NCI-H524 (cell line): ENCODE measurements around the gene ABCB7.
"Not testable (repeated sequence)": the region's sequence is repeated elsewhere in the genome, so short reads cannot be mapped to it uniquely, and the experiment has no call there.

Source experiments
- DNase-seq, 2 experiments: peaks; one replicate each; lab custom pipeline; 2025; lab: John Stamatoyannopoulos, UW

Gene ABCB7

DNA sequence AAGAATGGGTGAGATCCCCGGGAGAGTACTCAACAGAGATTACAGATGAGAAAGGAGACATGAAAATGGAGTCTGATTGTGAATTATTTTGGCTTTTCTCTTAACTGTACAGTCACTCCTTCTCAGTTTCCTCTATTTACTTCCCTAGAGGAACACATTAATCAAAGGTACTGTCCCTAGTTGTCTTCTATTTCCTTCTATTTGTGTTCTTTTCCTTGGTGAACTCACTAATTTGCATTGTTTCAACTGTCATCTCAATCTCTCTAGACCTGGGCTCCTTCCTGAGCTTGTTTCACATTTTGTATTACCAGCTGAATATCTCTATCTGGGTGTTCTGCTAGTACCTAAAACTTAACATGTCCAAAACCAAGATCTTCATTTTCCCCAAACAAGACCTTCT lies 59.8 kb downstream of the ABCB7 start:
- no peak for DNase-seq

DNA sequence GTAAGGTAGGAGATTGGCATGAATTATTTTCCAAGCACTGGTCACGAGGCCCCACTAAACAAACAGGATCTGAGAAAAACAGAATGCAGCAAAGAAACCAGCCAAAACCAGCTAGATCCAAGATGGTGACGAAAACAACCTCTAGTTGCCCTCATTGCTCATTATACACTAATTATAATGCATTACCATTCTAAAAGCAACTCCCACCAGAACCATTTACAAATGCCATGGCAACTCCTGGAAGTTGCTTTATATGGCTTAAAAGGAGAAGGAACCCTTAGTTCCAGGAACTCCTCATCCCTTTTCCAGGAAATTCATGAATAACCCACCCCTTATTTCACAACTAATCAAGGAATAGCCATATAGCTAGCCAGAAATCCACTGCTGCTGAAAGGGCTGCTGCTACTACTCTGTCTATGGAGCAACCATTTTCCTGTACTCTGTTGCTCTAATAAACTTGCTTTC lies 69.3 kb downstream of the ABCB7 start:
- no peak for DNase-seq

DNA sequence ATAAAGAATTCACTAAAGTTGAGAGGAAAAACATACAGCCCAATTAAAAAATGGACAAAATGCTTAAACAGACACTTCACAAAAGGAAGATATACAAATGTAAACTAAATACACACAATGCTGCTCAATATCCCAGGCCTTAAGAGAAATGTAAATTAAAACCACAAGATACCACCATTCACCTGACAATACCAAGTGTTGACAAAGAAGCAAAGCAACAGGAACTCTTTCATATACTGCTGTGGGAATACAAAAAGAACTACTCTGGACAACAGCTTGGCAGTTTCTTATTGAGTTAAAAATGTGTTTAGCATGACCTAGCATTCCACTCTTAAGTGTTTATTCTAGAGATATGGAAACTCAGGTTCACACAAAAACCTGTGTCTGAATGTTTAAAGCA lies 71.3 kb downstream of the ABCB7 start:
- no peak for DNase-seq

DNA sequence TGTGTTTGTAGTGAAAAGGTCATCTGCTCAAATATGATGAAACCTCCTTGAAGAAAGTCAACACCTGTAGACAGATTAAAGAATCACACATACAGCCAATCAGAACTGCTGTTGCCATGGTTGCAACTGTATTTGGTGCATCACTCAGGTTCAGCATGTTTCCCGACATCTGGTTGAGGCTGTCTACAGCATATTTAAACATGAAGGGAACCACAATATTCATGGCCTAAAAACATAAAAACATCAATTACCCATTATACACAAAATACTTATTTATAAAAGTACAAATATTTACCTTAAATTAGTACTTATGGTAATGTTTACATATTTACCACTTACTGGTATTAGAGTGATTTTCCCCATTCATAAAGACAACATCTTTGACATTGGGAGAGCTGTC lies 79.7 kb downstream of the ABCB7 start:
- peak; percentile 14 to 76 for DNase-seq

DNA sequence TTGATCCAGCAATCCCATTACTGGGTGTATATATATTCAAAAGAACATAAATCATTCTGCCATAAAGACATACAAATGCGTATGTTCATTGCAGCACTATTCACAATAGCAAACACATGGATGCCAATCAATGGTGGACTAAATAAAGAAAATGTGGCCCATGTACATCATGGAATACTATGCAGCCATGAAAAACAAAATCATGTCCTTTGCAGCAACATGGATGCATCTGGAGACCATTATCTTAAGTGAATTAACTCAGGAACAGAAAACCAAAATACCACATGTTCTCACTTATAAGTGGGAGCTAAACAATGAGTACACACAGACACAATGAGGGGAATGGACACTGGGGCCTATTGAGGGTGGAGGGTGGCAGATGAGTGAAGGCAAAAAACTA lies 81.6 kb downstream of the ABCB7 start:
- no peak for DNase-seq

DNA sequence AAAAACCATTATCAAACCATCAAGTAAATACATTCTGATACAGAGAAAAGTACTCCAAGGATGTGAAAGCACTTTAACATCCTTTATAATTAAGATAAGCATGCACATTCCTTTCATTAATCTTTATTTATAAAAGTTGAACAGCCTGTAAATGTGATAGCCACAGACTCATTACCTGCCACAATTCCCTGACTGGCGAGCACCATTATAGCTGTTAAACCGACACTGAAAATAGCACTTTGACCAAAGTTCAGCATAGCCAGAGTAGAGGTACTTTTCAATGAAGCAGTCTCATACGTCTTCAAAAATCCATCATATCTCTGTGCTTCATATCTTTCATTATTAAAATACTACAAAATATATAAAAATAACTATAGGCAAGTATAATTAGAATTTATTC lies 84.7 kb downstream of the ABCB7 start:
- no peak for DNase-seq

DNA sequence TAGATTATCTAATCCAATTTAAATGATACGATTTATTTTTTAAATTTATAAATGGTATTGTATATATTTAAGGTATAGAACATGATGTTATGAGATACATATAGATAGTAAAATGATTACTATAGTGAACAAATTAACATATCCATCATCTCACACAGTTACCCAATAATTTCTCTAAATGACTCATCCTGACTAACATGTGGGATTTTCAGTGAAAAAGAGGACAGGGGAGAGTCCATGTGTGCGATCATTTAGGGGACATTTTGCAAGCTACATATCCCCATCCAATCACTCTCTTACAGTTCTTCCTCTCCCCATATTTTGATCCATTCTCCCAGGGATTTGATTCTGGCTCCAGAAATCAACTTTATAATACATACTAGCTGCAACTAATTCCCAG lies 88.2 kb downstream of the ABCB7 start:
- no peak for DNase-seq

DNA sequence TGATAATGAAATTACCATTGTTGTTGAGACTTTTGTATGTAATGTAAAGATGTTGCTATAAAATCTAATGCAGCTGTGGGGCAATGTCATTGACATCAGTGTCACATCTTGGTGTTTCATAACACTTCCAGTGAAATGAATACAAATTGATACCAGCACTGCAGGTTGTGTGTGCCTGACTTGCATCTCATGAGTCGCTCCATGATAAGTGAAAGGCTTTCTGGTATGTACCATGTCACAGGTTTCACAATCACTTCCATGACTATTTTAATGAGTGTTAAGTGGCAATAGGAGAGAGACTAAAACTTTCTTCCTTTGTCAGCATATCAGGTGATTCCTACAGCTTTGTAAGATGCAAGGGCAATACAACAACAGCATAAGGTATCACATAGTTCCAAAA lies 94.4 kb downstream of the ABCB7 start:
- no peak for DNase-seq

DNA sequence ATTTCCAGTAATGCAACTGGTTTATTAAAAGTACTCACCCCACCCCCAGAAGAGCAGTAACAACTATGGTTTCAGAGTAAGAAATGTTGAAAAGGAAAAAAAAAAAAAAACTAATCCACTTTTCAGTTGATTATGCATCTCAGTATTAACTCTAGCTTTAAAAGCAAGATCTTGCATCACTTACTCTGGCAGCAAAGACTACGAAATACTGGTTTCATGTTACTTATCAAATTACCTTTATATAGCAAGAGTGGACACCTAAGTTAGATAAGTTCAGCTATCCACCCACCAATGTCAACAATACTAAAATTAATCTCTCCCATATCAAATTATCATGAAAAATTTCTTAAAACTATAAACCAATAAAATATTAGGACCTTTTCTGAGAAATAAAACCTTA lies 105.0 kb downstream of the ABCB7 start:
- DNase-seq, result peak in 1 of 2 experiments; percentile 10

DNA sequence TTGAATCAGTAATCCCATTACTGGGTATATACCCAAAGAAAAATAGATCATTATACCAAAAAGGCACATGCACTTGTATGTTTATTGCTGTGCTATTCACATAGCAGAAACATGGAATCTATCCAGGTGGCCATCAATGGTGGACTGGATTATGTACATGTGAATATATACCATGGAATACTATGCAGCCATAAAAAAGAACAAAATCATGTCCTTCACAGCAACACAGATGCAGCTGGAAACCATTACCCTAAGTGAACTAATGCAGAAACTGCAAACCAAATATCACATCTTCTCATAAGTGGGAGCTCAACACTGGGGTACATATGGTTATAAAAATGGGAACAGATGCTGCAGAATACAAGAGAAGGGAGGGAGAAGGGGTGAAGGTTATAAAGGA lies 110.7 kb downstream of the ABCB7 start:
- no peak for DNase-seq

DNA sequence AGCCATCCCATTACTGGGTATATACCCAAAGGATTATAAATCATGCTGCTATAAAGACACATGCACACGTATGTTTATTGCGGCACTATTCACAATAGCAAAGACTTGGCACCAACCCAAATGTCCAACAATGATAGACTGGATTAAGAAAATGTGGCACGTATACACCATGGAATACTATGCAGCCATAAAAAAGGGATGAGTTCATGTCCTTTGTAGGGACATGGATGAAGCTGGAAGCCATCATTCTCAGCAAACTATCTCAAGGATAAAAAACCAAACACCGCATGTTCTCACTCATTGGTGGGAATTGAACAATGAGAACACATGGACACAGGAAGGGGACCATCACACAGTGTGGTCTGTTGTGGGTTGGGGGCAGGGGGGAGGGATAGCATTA lies 111.9 kb downstream of the ABCB7 start:
- not testable (repeated sequence) for DNase-seq

DNA sequence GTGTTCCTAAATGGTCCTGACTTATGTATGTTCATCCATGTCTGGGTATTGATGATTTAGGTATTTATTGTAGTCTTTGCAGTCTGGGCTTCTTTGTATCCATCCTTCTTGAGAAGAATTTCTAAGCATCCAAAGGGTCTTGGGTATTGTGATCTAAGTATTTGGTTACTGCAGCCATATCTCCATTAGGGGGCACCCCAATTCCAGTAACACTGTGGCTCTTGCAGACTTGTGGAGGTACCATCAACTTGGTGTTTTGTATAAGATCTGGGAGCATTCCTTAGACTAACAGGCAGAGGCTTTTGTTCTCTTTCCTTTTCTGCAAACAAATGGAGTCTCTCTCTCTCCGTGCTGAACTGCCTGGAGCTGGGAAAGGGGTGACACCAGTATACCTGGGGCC lies 117.2 kb downstream of the ABCB7 start:
- DNase-seq, result peak; percentile 25 to 75
